Gastroesophageal sphincter (tissue), 3 donors: ENCODE data around the gene ADGRF1.

Experiments
- CTCF ChIP-seq, 4 experiments: fragments of 200-600 bp in 2 of 4; fragments of 450-650 bp in 2 of 4; sonication (generic) in 1 of 4; IDR thresholded peaks; one replicate each; pipeline ENCODE4 v1.5.1; 2017 to 2019; ENCODE audit warnings: antibody characterized with exemption in 4 of 4, mild to moderate bottlenecking in 2 of 4, moderate library complexity in 2 of 4
- EP300 ChIP-seq: sonication (generic); formaldehyde crosslinking; IDR thresholded peaks from one replicate; pipeline ENCODE4 v1.6.1; 2017; ENCODE audit warnings: antibody characterized with exemption, mild to moderate bottlenecking
- POLR2AphosphoS5 ChIP-seq: sonication (generic); formaldehyde crosslinking; IDR thresholded peaks from one replicate; pipeline ENCODE4 v1.6.1; 2017; ENCODE audit warnings: antibody characterized with exemption

- TF ChIP-seq CTCF (IDR thresholded peaks at IDR 0.05) (no peak), EP300 (no peak), POLR2AphosphoS5 (no peak)
These were observed 391 bp downstream of the ADGRF1 start for GRCh38 chr6:47041741-47042140.
